HG03045 (cell line): ENCODE measurements around the gene DCAF7.

Source experiments
- ATAC-seq: cut with Tn5 transposase; IDR thresholded peaks from one replicate; pipeline ENCODE4 v1.9.1; 2021; ENCODE audit warnings: mild to moderate bottlenecking, moderate library complexity; ENCODE audit not compliant: unreplicated experiment

Gene DCAF7

GRCh38 chr17:63543822-63544420 is 6.4 kb upstream of the DCAF7 start:
- ATAC-seq: no peak

- ATAC-seq: no peak
Observed at GRCh38 chr17:63544467-63545301, 5.6 kb upstream of the DCAF7 start.

GRCh38 chr17:63546308-63547082 is 3.8 kb upstream of the DCAF7 start:
- no peak for ATAC-seq

GRCh38 chr17:63547083-63547523 is 3.2 kb upstream of the DCAF7 start:
- ATAC-seq: no peak

- ATAC-seq: peak; percentile 11
Observed at GRCh38 chr17:63549289-63549945, 860 bp upstream of the DCAF7 start.

GRCh38 chr17:63550817-63551639 is 751 bp downstream of the DCAF7 start:
- ATAC-seq: no peak

GRCh38 chr17:63552211-63552610 is 1.9 kb downstream of the DCAF7 start:
- no peak for ATAC-seq

GRCh38 chr17:63555500-63556156 is 5.4 kb downstream of the DCAF7 start:
- ATAC-seq: no peak

- ATAC-seq: no peak
Observed at GRCh38 chr17:63557416-63557815, 7.1 kb downstream of the DCAF7 start.

GRCh38 chr17:63558441-63558840 is 8.2 kb downstream of the DCAF7 start:
- no peak for ATAC-seq

GRCh38 chr17:63561819-63562218 is 11.5 kb downstream of the DCAF7 start:
- no peak for ATAC-seq

- no peak for ATAC-seq
Observed at GRCh38 chr17:63563339-63563738, 13.1 kb downstream of the DCAF7 start.

GRCh38 chr17:63564562-63564961 is 14.3 kb downstream of the DCAF7 start:
- no peak for ATAC-seq

- no peak for ATAC-seq
Observed at GRCh38 chr17:63567229-63567628, 17.0 kb downstream of the DCAF7 start.

- ATAC-seq: no peak
Observed at GRCh38 chr17:63568563-63568962, 18.3 kb downstream of the DCAF7 start.

- no peak for ATAC-seq
Observed at GRCh38 chr17:63571632-63572310, 21.5 kb downstream of the DCAF7 start.

- ATAC-seq: no peak
Observed at GRCh38 chr17:63573634-63574033, 23.4 kb downstream of the DCAF7 start.

GRCh38 chr17:63578027-63578768 is 27.9 kb downstream of the DCAF7 start:
- ATAC-seq: no peak

GRCh38 chr17:63578769-63579111 is 28.5 kb downstream of the DCAF7 start:
- ATAC-seq: no peak
